COLO829 (cell line): Measurements from ENCODE around the gene CT45A1.
"Not testable (repeated sequence)": the region's sequence is repeated elsewhere in the genome, so short reads cannot be mapped to it uniquely, and the experiment has no call there.

Experiments used
- DNase-seq: peaks from one replicate; pipeline ENCODE4 v3.0.0; 2012; ENCODE audit warnings: low spot score

The CT45A1 gene, protein sequence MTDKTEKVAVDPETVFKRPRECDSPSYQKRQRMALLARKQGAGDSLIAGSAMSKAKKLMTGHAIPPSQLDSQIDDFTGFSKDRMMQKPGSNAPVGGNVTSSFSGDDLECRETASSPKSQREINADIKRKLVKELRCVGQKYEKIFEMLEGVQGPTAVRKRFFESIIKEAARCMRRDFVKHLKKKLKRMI

DNA sequence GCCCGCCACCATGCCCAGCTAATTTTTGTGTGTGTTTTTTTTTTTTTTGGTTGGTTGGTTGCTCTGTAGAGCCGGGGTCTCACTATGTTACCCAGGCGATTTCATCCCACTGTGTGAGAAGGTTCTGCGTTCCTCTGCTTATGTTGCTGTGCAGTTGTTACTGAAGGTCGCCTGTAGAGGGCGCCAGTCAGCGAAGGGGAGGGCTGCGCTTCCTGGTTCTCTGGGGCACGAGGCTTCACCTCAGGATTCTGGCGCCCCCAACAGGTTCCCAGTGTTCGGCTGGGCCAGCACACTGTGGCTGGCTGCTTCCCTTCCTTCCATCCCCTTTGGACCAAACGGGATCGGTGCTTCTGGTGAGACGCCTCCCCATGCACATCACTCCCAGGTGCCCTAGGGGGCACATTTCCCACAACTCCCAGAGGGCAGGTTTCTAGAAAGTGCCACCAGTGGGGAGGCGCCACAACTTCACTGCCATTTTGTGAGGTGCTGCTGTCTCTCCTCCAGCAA lies at the start of gene CT45A1:
CT45A1 (plus strand) TSS at position 457 of the 507 bp plus-strand sequence. CDS start 5,302 bp downstream, outside the sequence.
- DNase-seq: not testable (repeated sequence)

DNA sequence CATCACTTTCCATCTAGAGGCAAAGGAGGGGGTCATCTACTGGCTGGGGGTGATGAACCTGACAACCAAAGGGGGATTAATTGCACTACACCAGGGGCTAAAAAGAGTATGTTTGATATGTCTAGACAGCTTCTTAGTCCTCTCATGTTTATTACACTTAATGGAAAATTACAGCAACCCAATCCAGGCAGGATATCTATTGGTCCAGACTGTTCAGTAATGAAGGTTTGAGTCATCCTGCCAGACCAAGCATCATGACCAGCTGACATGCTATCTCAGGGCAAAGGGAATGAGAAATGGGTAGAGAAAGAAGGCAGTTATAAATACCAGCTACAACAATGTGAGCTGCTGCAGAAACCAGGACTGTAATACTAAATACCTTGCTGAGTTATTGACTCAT lies 40.5 kb upstream of the CT45A1 start:
- DNase-seq: not testable (repeated sequence)

DNA sequence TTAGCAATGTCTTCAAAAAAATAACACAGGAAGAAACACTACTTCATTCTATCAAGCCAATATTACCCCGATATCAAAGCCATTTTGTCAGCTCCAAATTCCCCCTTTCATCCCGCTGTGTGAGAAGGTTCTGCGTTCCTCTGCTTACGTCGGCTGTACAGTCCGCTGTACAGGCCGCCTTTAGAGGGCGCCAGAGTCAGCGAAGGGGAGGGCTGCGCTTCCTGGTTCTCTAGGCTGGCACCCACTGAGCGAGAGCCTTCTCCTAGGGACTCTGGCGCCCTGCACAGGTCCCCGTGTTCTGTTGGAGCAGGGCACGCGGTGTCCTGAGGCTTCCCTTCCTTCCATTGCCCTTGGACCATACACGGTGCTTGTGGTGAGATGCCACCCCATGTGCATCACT lies 25.3 kb upstream of the CT45A1 start:
- no peak for DNase-seq

DNA sequence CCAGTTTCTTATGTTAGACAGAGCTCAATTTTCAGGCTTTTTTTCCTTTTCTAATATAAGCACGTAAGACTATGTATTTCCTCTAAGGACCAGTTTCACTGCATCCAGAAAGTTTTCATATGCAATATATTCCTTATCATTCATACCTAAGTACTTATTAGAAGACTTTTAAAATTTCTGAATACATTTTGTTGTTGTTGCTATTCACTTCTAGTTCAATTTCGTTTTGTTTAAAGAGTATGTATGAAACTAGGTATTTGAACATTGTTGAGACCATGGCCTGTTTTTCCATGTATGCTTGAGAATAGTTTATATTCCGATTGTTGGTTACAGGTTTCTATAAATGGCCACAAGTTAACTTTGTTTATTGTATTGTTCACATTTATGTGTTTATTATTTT lies 18.0 kb upstream of the CT45A1 start:
- DNase-seq: no peak

DNA sequence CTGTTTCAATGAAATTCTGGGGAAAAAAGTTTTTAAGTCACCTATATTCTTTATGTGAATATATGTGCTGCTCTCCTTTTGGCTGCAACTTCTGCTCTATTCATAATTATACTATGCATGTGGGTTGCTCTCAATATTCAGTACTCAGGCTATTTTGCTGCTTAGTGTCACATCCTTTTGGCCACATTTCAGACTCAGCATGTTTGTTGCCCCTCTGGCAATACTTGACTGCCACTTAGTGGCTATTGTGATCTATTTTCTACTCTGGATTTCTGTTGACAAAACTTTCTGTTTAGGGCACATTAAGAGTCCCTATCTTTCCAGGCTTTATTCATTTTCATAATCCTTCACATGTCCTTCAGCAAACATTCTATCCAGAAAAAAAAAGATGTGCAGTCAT lies 15.8 kb upstream of the CT45A1 start:
- no peak for DNase-seq

DNA sequence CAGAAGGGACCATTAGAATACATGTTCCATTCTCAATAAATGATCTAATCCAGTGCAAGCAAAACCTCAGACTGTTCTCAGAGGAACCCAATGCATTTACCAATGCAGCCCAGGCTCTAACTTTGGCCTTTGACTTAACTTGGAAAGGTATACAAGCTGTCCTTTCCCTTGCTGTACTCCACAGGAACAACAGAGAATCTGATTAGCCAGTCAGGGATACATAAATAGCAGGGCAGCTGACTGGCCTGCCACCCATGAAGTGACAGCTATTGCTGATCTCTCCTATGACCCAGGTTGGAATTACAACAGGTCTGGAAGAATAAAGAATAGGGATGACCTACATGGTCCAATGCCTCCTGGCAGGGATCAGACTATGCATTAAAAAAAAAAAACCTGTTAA lies 14.5 kb upstream of the CT45A1 start:
- no peak for DNase-seq

DNA sequence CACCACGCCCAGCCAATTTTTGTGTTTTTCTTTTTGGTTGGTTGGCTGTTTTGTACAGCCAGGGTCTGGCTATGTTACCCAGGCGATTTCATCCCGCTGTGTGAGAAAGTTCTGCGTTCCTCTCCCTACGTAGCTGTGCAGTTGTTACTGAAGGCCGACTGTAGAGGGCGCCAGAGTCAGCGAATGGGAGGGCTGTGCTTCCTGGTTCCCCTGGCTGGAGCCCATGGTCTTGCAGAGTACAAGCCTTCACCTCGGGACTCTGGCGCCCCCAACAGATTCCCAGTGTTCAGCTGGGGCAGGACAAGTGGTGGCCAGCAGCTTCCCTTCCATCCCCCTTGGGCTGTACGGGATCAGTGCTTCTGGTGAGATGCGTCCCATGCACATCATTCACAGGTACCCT lies 5.6 kb upstream of the CT45A1 start:
- peak; percentile 9 for DNase-seq

DNA sequence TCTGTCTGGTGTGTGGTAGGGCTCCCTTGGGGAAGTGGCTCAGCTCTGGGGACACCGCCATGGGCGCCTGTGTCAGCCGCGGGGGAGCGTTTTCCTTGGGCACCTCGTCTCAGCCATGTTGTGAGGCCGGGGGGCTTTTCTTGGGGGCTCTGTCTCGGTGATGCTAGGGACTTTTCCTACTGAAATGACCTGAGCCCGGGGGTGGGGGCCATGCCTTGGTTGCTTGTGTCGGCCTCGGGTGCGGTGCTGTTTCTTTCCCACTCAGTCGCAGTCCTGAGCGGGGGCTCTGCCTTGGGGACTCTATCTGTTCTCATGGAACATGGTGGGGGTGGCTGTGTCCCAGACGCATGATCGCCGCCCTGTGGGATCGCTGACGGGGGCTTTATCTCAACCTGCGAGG lies 356 bp downstream of the CT45A1 start:
- DNase-seq: no peak

DNA sequence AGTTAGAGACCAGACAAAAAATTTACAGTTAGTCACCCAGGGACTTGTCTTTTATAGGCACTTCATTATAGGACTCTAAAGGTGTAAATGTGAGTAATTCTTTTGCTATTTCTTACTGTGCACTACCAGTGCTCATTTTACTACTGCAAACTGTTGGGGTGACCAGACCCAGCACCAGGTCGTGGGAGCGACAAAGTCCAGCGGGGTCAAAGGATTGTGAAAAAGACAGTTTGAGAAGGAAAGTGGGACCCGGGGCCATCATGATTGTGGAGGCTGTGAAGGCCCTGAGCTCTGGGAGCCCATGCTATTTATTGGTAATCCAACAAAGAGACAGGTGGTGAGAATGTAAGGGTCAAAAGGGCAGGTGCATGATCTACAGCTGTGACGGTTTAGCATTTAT lies 21.2 kb downstream of the CT45A1 start:
- not testable (repeated sequence) for DNase-seq

DNA sequence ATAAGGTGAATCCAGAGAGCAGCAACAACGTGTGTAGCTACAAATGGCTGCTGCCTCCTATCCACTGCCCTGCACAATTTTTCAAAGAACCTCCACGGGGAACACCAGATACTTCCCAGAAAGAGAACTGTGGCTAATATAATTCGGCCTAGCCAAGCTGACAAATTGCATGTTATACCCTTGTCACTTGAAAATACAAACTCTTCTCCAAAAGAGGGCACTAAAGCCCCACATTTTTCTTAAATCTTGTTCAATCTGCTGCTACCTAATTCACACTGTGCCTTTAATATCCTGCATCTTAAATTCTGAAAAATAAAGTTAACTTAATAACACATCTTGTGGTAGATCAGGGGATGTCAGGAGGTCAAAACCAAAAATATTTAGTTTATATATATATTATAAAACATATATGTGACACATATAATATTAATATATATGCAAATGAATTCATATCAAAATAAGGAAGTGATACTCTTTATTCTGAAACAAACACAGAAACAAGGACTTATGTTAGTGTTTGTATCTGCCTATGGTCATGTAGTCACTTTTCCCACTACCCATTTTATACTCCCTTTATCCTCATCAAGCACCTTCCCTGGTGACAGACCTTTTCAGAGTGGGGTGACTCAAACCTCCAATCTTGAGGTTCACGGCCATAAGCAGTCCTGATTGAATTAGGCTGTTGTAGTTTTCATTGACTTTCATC lies 24.1 kb downstream of the CT45A1 start:
- no peak for DNase-seq

DNA sequence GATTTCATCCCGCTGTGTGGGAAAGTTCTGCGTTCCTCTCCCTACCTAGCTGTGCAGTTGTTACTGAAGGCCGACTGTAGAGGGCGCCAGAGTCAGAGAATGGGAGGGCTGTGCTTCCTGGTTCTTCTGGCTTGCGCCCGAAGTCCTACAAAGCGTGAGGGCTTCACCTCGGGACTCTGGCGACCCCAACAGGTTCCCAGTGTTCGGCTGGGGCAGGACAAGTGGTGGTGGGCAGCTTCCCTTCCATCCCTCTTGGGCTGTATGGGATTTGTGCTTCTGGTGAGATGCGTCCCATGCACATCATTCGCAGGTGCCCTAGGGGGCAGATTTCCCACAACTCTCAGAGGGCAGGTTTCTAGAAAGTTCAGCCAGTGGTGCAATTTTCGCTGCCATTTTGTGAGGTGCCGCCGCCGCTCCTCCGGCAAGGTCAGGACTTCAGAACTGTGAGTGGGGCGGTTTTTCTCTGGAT lies 27.3 kb downstream of the CT45A1 start:
- DNase-seq: peak; percentile 42

DNA sequence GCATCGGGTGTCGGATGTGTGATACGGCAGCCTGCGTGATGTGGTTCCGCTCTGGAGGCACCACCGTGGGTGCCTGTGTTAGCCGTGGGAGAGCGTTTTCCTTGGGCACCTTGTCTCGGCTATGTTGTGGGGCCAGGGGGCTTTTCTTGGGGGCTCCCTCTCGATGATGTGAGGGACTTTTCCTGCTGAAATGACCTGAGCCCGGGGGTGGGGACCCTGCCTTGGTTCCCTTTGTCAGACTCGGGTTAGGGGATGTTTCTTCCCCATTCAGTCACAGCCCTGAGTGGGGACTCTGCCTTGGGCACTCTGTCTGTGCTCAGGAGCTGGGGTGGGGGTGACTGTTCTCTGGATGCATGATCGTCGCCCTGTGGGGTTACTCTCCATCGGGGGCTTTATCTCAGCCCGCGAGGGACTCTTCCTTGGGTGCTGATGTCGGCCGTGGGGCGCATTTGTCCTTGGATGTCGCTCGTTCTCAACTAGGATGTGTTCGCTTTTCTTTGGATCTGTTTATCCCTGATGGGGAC lies 27.8 kb downstream of the CT45A1 start:
- DNase-seq: no peak

DNA sequence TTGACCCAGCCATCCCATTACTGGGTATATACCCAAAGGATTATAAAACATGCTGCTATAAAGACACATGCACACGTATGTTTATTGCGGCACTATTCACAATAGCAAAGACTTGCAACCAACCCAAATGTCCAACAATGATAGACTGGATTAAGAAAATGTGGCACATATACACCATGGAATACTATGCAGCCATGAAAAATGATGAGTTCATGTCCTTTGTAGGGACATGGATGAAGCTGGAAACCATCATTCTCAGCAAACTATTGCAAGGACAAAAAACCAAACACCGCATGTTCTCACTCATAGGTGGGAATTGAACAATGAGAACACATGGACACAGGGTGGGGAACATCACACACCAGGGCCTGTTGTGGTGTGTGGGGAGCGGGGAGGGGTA lies 31.3 kb downstream of the CT45A1 start:
- DNase-seq: not testable (repeated sequence)

DNA sequence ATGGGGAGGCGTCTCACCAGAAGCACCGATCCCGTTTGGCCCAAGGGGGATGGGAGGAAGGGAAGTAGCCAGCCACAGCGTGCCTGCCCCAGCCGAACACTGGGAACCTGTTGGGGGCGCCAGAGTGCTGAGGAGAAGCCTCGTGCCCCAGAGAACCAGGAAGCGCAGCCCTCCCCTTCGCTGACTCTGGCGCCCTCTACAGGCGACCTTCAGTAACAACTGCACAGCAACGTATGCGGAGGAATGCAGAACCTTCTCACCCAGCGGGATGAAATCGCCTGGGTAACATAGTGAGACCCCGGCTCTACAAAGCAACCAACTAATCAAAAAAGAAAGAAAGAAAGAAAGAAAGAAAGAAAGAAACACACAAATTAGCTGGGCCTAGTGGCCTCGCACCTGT lies 54.7 kb downstream of the CT45A1 start, which contains the start of gene CT45A3:
CT45A3 (minus strand) TSS at position 101 of the 400 bp plus-strand sequence. CDS start 3,747 bp downstream, outside the sequence.
- not testable (repeated sequence) for DNase-seq
